ENCODE measurements around the gene INSYN2B.

INSYN2B gene

GRCh38 chr5:169869066-169869465 lies 111.2 kb downstream of the INSYN2B start:
- Histone ChIP-seq H3K9ac (ENCODE audit: low read length) (no peak overlapping the region), H3K79me2 (ENCODE audit: insufficient read depth, low read length) (no peaks in the 10 kb centered on the region), H2AFZ (ENCODE audit: low read length) (no peak overlapping the region), H3K9me3 (ENCODE audit: low read length) (no peaks in the 10 kb centered on the region), H3K27ac (ENCODE audit: low read depth, low read length, poor library complexity, severe bottlenecking) (no peak overlapping the region), H3K27me3 (ENCODE audit: insufficient read depth, low read length) (no peaks in the 10 kb centered on the region), H3K4me2 (ENCODE audit: low read length) (no peak overlapping the region), H4K20me1 (ENCODE audit: insufficient read depth, low read length) (no peaks in the 10 kb centered on the region), H3F3A (ENCODE audit: insufficient read depth, low read length) (no peaks in the 10 kb centered on the region), H3K9me2 (ENCODE audit: low read depth, low read length) (no peaks in the 10 kb centered on the region), H3K4me1 (ENCODE audit: insufficient read depth, low read length, severe bottlenecking) (no peaks in the 10 kb centered on the region), H3K4me3 (ENCODE audit: low read depth, low read length, poor library complexity, severe bottlenecking) (no peak overlapping the region), H3K36me3 (ENCODE audit: insufficient read depth, low read length) (peaks cover 17% of the 10 kb centered on the region; the same call in 1 of the 2 replicates)
- TF ChIP-seq EZH2 (IDR thresholded peaks at IDR 0.05; ENCODE audit: borderline replicate concordance, low read length) = no peak
- TF ChIP-seq CTCF (IDR thresholded peaks at IDR 0.05; ENCODE audit: low read length) = no peak

- no peak overlapping the region for H3K9ac ChIP-seq (ENCODE audit: low read length)
- H3K9me3 ChIP-seq (ENCODE audit: low read length) = no peaks in the 10 kb centered on the region
- no peak overlapping the region for H3K4me2 ChIP-seq (ENCODE audit: low read length)
- no peak overlapping the region for H3K4me3 ChIP-seq (ENCODE audit: low read depth, low read length, poor library complexity, severe bottlenecking)
- H3K9me2 ChIP-seq (ENCODE audit: low read depth, low read length) = no peaks in the 10 kb centered on the region
- no peaks in the 10 kb centered on the region for H3K79me2 ChIP-seq (ENCODE audit: insufficient read depth, low read length)
- H2AFZ ChIP-seq (ENCODE audit: low read length) = no peak overlapping the region
- H3F3A ChIP-seq (ENCODE audit: insufficient read depth, low read length) = no peaks in the 10 kb centered on the region
- no peaks in the 10 kb centered on the region for H3K27me3 ChIP-seq (ENCODE audit: insufficient read depth, low read length)
- H4K20me1 ChIP-seq (ENCODE audit: insufficient read depth, low read length) = no peaks in the 10 kb centered on the region
- peaks cover 15% of the 10 kb centered on the region; the same call in 1 of the 2 replicates for H3K36me3 ChIP-seq (ENCODE audit: insufficient read depth, low read length)
- no peaks in the 10 kb centered on the region for H3K4me1 ChIP-seq (ENCODE audit: insufficient read depth, low read length, severe bottlenecking)
- TF ChIP-seq CTCF (IDR thresholded peaks at IDR 0.05; ENCODE audit: low read length) (no peak), EZH2 (IDR thresholded peaks at IDR 0.05; ENCODE audit: borderline replicate concordance, low read length) (no peak)
- no peak overlapping the region for H3K27ac ChIP-seq (ENCODE audit: low read depth, low read length, poor library complexity, severe bottlenecking)
Measured at GRCh38 chr5:169867347-169867746, 112.9 kb downstream of the INSYN2B start.

GRCh38 chr5:169864483-169864882 lies 115.8 kb downstream of the INSYN2B start:
- H3K79me2 ChIP-seq (ENCODE audit: insufficient read depth, low read length) = no peaks in the 10 kb centered on the region
- no peak overlapping the region for H3K9ac ChIP-seq (ENCODE audit: low read length)
- H3K4me1 ChIP-seq (ENCODE audit: insufficient read depth, low read length, severe bottlenecking) = no peaks in the 10 kb centered on the region
- H3K4me2 ChIP-seq (ENCODE audit: low read length) = no peak overlapping the region
- H3K9me3 ChIP-seq (ENCODE audit: low read length) = no peaks in the 10 kb centered on the region
- no peak for TF ChIP-seq CTCF (IDR thresholded peaks at IDR 0.05; ENCODE audit: low read length)
- no peak for TF ChIP-seq EZH2 (IDR thresholded peaks at IDR 0.05; ENCODE audit: borderline replicate concordance, low read length)
- no peaks in the 10 kb centered on the region for H3F3A ChIP-seq (ENCODE audit: insufficient read depth, low read length)
- H3K36me3 ChIP-seq (ENCODE audit: insufficient read depth, low read length) = peaks cover 14% of the 10 kb centered on the region; the same call in 1 of the 2 replicates
- no peak overlapping the region for H2AFZ ChIP-seq (ENCODE audit: low read length)
- H3K27ac ChIP-seq (ENCODE audit: low read depth, low read length, poor library complexity, severe bottlenecking) = no peak overlapping the region
- H3K4me3 ChIP-seq (ENCODE audit: low read depth, low read length, poor library complexity, severe bottlenecking) = no peak overlapping the region
- H3K27me3 ChIP-seq (ENCODE audit: insufficient read depth, low read length) = no peaks in the 10 kb centered on the region
- H3K9me2 ChIP-seq (ENCODE audit: low read depth, low read length) = no peaks in the 10 kb centered on the region
- H4K20me1 ChIP-seq (ENCODE audit: insufficient read depth, low read length) = no peaks in the 10 kb centered on the region

All from OCI-LY1 (cell line).